ENCODE measurements around the gene PTRH1.
A peak's percentile ranks its signal among the peaks of the same experiment; 100 is the strongest.

PTRH1 gene

DNA sequence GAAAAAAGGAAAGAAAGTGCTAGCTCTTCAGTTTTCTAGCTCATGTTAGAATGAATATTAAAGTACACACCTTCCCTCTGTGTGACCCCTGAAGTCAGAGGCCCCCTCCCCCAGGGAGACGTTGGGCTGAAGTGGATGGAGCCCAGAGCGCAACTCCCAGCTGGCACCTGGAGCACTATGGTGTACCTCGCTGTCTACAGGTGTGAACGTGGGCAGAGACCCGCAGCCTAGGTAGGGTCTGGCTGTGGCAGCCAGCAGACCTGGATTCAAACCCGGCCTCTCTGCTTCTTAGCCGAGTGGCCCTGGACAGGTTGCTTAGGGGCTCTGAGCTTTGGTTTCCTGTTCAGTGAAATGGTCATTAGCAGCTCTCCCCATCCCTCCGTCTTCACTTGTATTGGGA is 13.3 kb upstream of the PTRH1 start:
- no CpG with 5 or more reads among the region's 8 CpGs for WGBS, 2 donors (ENCODE audit: extremely low coverage in 2 of 2, insufficient read length in 2 of 2, insufficient replicate concordance in 1 of 2)
- Histone ChIP-seq H2BK5ac (ENCODE audit: low read length) (no peak overlapping the region), H2BK15ac (ENCODE audit: low read length) (no peak overlapping the region), H3K14ac (ENCODE audit: low read length) (no peak overlapping the region), H3K4me3 (ENCODE audit: low read length in 2 of 2) (no peak overlapping the region), H3K4ac (ENCODE audit: low read length) (no peak overlapping the region), H2BK12ac (ENCODE audit: low read length) (no peak overlapping the region), H4K91ac (ENCODE audit: low read depth, low read length, poor library complexity) (no peak overlapping the region), H2BK120ac (ENCODE audit: low read depth, low read length) (no peak overlapping the region), H2AK5ac (ENCODE audit: low read depth, low read length) (no peak overlapping the region), H3K23ac (ENCODE audit: low read depth, low read length, poor library complexity) (no peak overlapping the region), H4K8ac (ENCODE audit: low read depth, low read length) (no peak overlapping the region), H3K4me1 (ENCODE audit: control insufficient read depth in 2 of 2, insufficient read depth in 1 of 2, low read depth in 1 of 2, low read length in 2 of 2) (peaks cover 0 to 7% of the 10 kb centered on the region in 2 donors), H3K27me3 (ENCODE audit: control insufficient read depth in 3 of 3, insufficient read depth in 3 of 3, low read depth in 1 of 3, low read length in 3 of 3) (peaks cover 0 to 3% (median 0%) of the 10 kb centered on the region in 3 experiments), H3K27ac (replicated peaks; ENCODE audit: low read length) (no peak overlapping the region), H3K36me3 (replicated peaks in 1 of 2; ENCODE audit: control insufficient read depth in 2 of 2, insufficient read depth in 2 of 2, low read length in 2 of 2) (no peaks in the 10 kb centered on the region), H3K79me1 (ENCODE audit: low read depth, low read length) (peaks cover 2% of the 10 kb centered on the region), H3K9ac (ENCODE audit: low read depth, low read length, poor library complexity) (no peak overlapping the region), H3K4me2 (ENCODE audit: insufficient read depth, low read length, poor library complexity, severe bottlenecking) (no peak overlapping the region), H3K9me3 (replicated peaks in 1 of 2; ENCODE audit: control insufficient read depth in 2 of 2, insufficient read depth in 1 of 2, low read depth in 1 of 2, low read length in 2 of 2) (no peaks in the 10 kb centered on the region), H3K18ac (ENCODE audit: low read length) (no peak overlapping the region), H2AFZ (ENCODE audit: low read length) (no peak overlapping the region)
- DNase-seq (ENCODE audit: low spot score), result no peak

DNA sequence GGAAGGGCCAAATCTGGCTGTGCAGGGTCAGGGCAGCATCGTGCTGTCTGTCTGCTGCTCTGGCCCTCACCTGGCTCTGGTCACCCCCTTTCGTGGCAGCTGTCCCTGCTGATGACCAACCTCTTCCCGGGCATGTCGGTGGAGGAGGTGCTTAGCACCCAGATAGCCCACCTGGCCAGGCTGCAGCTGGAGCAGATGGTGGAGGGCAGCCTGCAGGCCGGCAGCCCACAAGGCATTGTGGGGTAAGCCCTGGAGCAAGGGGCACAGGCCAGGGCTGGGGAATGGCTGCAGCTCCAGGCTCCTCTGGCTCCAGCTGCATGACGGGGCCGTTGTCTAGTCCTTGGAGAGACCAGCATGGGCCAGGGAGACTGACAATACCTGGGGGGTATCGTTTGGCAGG is 11.4 kb upstream of the PTRH1 start:
- Histone ChIP-seq H3K36me3 (replicated peaks in 1 of 2; ENCODE audit: control insufficient read depth in 2 of 2, insufficient read depth in 2 of 2, low read length in 2 of 2) (no peaks in the 10 kb centered on the region), H3K18ac (ENCODE audit: low read length) (no peak overlapping the region), H3K79me1 (ENCODE audit: low read depth, low read length) (peaks cover 2% of the 10 kb centered on the region), H2BK120ac (ENCODE audit: low read depth, low read length) (no peak overlapping the region), H3K4me3 (ENCODE audit: low read length in 2 of 2) (no peak overlapping the region), H2AFZ (ENCODE audit: low read length) (no peak overlapping the region), H3K23ac (ENCODE audit: low read depth, low read length, poor library complexity) (peak overlapping the region; percentile 73), H3K27me3 (ENCODE audit: control insufficient read depth in 3 of 3, insufficient read depth in 3 of 3, low read depth in 1 of 3, low read length in 3 of 3) (peaks cover 0 to 19% (median 0%) of the 10 kb centered on the region in 3 experiments), H4K91ac (ENCODE audit: low read depth, low read length, poor library complexity) (no peak overlapping the region), H3K4me1 (ENCODE audit: control insufficient read depth in 2 of 2, insufficient read depth in 1 of 2, low read depth in 1 of 2, low read length in 2 of 2) (peaks cover 0 to 4% of the 10 kb centered on the region in 2 donors), H3K9ac (ENCODE audit: low read depth, low read length, poor library complexity) (no peak overlapping the region), H2BK12ac (ENCODE audit: low read length) (no peak overlapping the region), H3K4ac (ENCODE audit: low read length) (no peak overlapping the region), H3K4me2 (ENCODE audit: insufficient read depth, low read length, poor library complexity, severe bottlenecking) (no peak overlapping the region), H2AK5ac (ENCODE audit: low read depth, low read length) (peak overlapping the region; percentile 70), H3K9me3 (replicated peaks in 1 of 2; ENCODE audit: control insufficient read depth in 2 of 2, insufficient read depth in 1 of 2, low read depth in 1 of 2, low read length in 2 of 2) (no peaks in the 10 kb centered on the region), H2BK15ac (ENCODE audit: low read length) (peak overlapping the region; percentile 78), H2BK5ac (ENCODE audit: low read length) (no peak overlapping the region), H3K14ac (ENCODE audit: low read length) (peak overlapping the region; percentile 14), H4K8ac (ENCODE audit: low read depth, low read length) (no peak overlapping the region), H3K27ac (replicated peaks; ENCODE audit: low read length) (no peak overlapping the region)
- WGBS, 2 donors (ENCODE audit: extremely low coverage in 2 of 2, insufficient read length in 2 of 2, insufficient replicate concordance in 1 of 2), result no CpG with 5 or more reads among the region's 8 CpGs
- no peak for DNase-seq (ENCODE audit: low spot score)

DNA sequence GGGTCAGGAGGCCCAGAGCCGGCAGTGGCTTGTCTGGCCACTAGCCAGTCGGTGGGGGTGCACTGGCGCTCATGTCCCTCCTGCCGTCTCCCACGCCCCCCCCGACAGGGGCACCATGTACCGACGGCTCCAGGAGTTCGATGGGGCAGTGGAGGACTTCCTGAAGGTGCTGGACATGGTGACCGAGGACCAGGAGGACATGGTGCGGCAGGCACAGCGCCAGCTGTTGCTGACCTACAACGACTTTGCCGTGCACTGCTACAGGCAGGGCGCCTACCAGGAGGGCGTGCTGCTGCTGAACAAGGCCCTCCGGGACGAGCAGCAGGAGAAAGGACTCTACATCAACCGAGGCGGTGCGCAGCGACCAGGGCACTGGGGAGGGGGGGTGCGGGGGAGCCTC is 8.5 kb upstream of the PTRH1 start:
- Histone ChIP-seq H3K36me3 (replicated peaks in 1 of 2; ENCODE audit: control insufficient read depth in 2 of 2, insufficient read depth in 2 of 2, low read length in 2 of 2) (no peaks in the 10 kb centered on the region), H3K27me3 (ENCODE audit: control insufficient read depth in 3 of 3, insufficient read depth in 3 of 3, low read depth in 1 of 3, low read length in 3 of 3) (peaks cover 0 to 21% (median 0%) of the 10 kb centered on the region in 3 experiments), H2BK5ac (ENCODE audit: low read length) (no peak overlapping the region), H4K8ac (ENCODE audit: low read depth, low read length) (peak overlapping the region; percentile 89), H3K9me3 (replicated peaks in 1 of 2; ENCODE audit: control insufficient read depth in 2 of 2, insufficient read depth in 1 of 2, low read depth in 1 of 2, low read length in 2 of 2) (no peaks in the 10 kb centered on the region), H2AFZ (ENCODE audit: low read length) (peak overlapping the region; percentile 37), H3K18ac (ENCODE audit: low read length) (peak overlapping the region; percentile 79), H3K4me1 (ENCODE audit: control insufficient read depth in 2 of 2, insufficient read depth in 1 of 2, low read depth in 1 of 2, low read length in 2 of 2) (peaks cover 0 to 4% of the 10 kb centered on the region in 2 donors), H2BK15ac (ENCODE audit: low read length) (no peak overlapping the region), H3K4ac (ENCODE audit: low read length) (no peak overlapping the region), H3K4me2 (ENCODE audit: insufficient read depth, low read length, poor library complexity, severe bottlenecking) (no peak overlapping the region), H2AK5ac (ENCODE audit: low read depth, low read length) (peak overlapping the region; percentile 16), H3K9ac (ENCODE audit: low read depth, low read length, poor library complexity) (no peak overlapping the region), H4K91ac (ENCODE audit: low read depth, low read length, poor library complexity) (no peak overlapping the region), H2BK120ac (ENCODE audit: low read depth, low read length) (no peak overlapping the region), H3K23ac (ENCODE audit: low read depth, low read length, poor library complexity) (peak overlapping the region; percentile 4), H3K27ac (replicated peaks; ENCODE audit: low read length) (no peak overlapping the region), H3K4me3 (ENCODE audit: low read length in 2 of 2) (no peak overlapping the region), H3K79me1 (ENCODE audit: low read depth, low read length) (no peaks in the 10 kb centered on the region), H3K14ac (ENCODE audit: low read length) (no peak overlapping the region), H2BK12ac (ENCODE audit: low read length) (no peak overlapping the region)
- no CpG with 5 or more reads among the region's 23 CpGs for WGBS, 2 donors (ENCODE audit: extremely low coverage in 2 of 2, insufficient read length in 2 of 2, insufficient replicate concordance in 1 of 2)
- DNase-seq (ENCODE audit: low spot score), result no peak

DNA sequence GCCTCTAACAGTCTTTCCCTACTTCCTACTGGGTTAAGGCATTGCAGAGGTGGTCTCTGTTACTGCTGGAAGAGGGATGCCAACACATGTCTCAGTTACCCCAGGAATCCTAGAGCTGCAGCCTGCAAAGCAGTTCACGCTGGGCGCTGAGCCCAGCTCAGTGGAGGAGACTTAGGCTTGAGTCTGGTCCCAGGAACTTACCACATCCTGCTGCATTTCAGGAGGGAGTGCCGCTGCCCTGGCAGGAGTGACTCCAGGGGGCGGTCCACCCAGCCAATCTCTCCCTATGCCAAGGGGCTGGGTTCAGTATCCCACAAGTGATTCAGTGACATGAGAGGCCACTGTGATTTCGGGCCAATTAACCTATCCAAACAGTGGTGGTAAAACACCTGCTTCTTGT is 8.0 kb upstream of the PTRH1 start:
- H3K4me2 ChIP-seq (ENCODE audit: insufficient read depth, low read length, poor library complexity, severe bottlenecking), result no peak overlapping the region
- H2BK120ac ChIP-seq (ENCODE audit: low read depth, low read length), result no peak overlapping the region
- H3K27me3 ChIP-seq (ENCODE audit: control insufficient read depth in 3 of 3, insufficient read depth in 3 of 3, low read depth in 1 of 3, low read length in 3 of 3), result peaks cover 0 to 21% (median 0%) of the 10 kb centered on the region in 3 experiments
- no peak overlapping the region for H3K9ac ChIP-seq (ENCODE audit: low read depth, low read length, poor library complexity)
- no peak overlapping the region for H2AFZ ChIP-seq (ENCODE audit: low read length)
- no peaks in the 10 kb centered on the region for H3K79me1 ChIP-seq (ENCODE audit: low read depth, low read length)
- H3K9me3 ChIP-seq (replicated peaks in 1 of 2; ENCODE audit: control insufficient read depth in 2 of 2, insufficient read depth in 1 of 2, low read depth in 1 of 2, low read length in 2 of 2), result no peaks in the 10 kb centered on the region
- no peaks in the 10 kb centered on the region for H3K36me3 ChIP-seq (replicated peaks in 1 of 2; ENCODE audit: control insufficient read depth in 2 of 2, insufficient read depth in 2 of 2, low read length in 2 of 2)
- H3K14ac ChIP-seq (ENCODE audit: low read length), result no peak overlapping the region
- H3K23ac ChIP-seq (ENCODE audit: low read depth, low read length, poor library complexity), result no peak overlapping the region
- no peak overlapping the region for H4K8ac ChIP-seq (ENCODE audit: low read depth, low read length)
- no peak overlapping the region for H3K4ac ChIP-seq (ENCODE audit: low read length)
- H2AK5ac ChIP-seq (ENCODE audit: low read depth, low read length), result peak overlapping the region; percentile 79
- no peak overlapping the region for H2BK12ac ChIP-seq (ENCODE audit: low read length)
- no peak overlapping the region for H3K4me3 ChIP-seq (ENCODE audit: low read length in 2 of 2)
- no peak overlapping the region for H3K27ac ChIP-seq (replicated peaks; ENCODE audit: low read length)
- peaks cover 0 to 4% of the 10 kb centered on the region in 2 donors for H3K4me1 ChIP-seq (ENCODE audit: control insufficient read depth in 2 of 2, insufficient read depth in 1 of 2, low read depth in 1 of 2, low read length in 2 of 2)
- no CpG with 5 or more reads among the region's 5 CpGs for WGBS, 2 donors (ENCODE audit: extremely low coverage in 2 of 2, insufficient read length in 2 of 2, insufficient replicate concordance in 1 of 2)
- no peak for DNase-seq (ENCODE audit: low spot score)
- H3K18ac ChIP-seq (ENCODE audit: low read length), result no peak overlapping the region
- H2BK5ac ChIP-seq (ENCODE audit: low read length), result no peak overlapping the region
- H2BK15ac ChIP-seq (ENCODE audit: low read length), result no peak overlapping the region
- H4K91ac ChIP-seq (ENCODE audit: low read depth, low read length, poor library complexity), result no peak overlapping the region

Measured in neuronal stem cell (in vitro differentiated cells).